HG03571 (cell line): ENCODE data around the gene TAF5L.
"Not testable (repeated sequence)": the region's sequence is repeated elsewhere in the genome, so short reads cannot be mapped to it uniquely, and the experiment has no call there.

Source experiments
- ATAC-seq: cut with Tn5 transposase; IDR thresholded peaks from one replicate; pipeline ENCODE4 v1.9.1; 2021; ENCODE audit not compliant: unreplicated experiment

Gene TAF5L

GRCh38 chr1:229608590-229608989 lies 17.3 kb downstream of the TAF5L start:
- ATAC-seq: no peak

GRCh38 chr1:229607370-229607769 lies 18.6 kb downstream of the TAF5L start:
- ATAC-seq: no peak

- ATAC-seq: no peak
Measured at GRCh38 chr1:229603371-229604005, 22.4 kb downstream of the TAF5L start.

GRCh38 chr1:229600229-229600628 lies 25.7 kb downstream of the TAF5L start:
- no peak for ATAC-seq

GRCh38 chr1:229599218-229599954 lies 26.5 kb downstream of the TAF5L start:
- ATAC-seq: no peak

GRCh38 chr1:229597877-229598276 lies 28.0 kb downstream of the TAF5L start:
- no peak for ATAC-seq

GRCh38 chr1:229596925-229597699 lies 28.8 kb downstream of the TAF5L start:
- no peak for ATAC-seq

GRCh38 chr1:229595876-229596275 lies 30.0 kb downstream of the TAF5L start:
- ATAC-seq: not testable (repeated sequence)

- no peak for ATAC-seq
Measured at GRCh38 chr1:229594227-229595008, 31.5 kb downstream of the TAF5L start.

- ATAC-seq: no peak
Measured at GRCh38 chr1:229593800-229594199, 32.1 kb downstream of the TAF5L start.

- no peak for ATAC-seq
Measured at GRCh38 chr1:229590119-229590518, 35.8 kb downstream of the TAF5L start.

GRCh38 chr1:229585338-229585737 lies 40.6 kb downstream of the TAF5L start:
- ATAC-seq: no peak

GRCh38 chr1:229582715-229583114 lies 43.2 kb downstream of the TAF5L start:
- ATAC-seq: no peak

- ATAC-seq: no peak
Measured at GRCh38 chr1:229582011-229582694, 43.8 kb downstream of the TAF5L start.

- ATAC-seq: no peak
Measured at GRCh38 chr1:229581485-229581884, 44.4 kb downstream of the TAF5L start.

- ATAC-seq: peak; percentile 82
Measured at GRCh38 chr1:229579059-229579673, 46.8 kb downstream of the TAF5L start.

- no peak for ATAC-seq
Measured at GRCh38 chr1:229578168-229579058, 47.5 kb downstream of the TAF5L start.

GRCh38 chr1:229574679-229575442 lies 51.1 kb downstream of the TAF5L start:
- ATAC-seq: no peak
